Non-pigmented ciliary epithelial cell (primary cell): ENCODE data around the gene ZNF214.

ENCODE experiments used
- DNase-seq: peaks from one replicate; pipeline ENCODE4 v3.0.0-alpha.2; 2010; ENCODE audit warnings: low read depth

ZNF214 gene

GRCh38 chr11:7020183-7020917 lies at the start of gene ZNF214, which contains the start of gene NLRP14:
ZNF214 (minus strand) TSS chr11:7020346; CDS start chr11:7002835, 17,511 bp downstream.
NLRP14 (plus strand) TSS chr11:7020479; CDS start chr11:7038587, 18,108 bp downstream.
- peak; percentile 68 for DNase-seq

GRCh38 chr11:7062534-7062933 lies 42.4 kb upstream of the ZNF214 start:
- DNase-seq: no peak

- no peak for DNase-seq
These were observed 40.7 kb upstream of the ZNF214 start for GRCh38 chr11:7060868-7061267.

GRCh38 chr11:7057641-7058040 lies 37.5 kb upstream of the ZNF214 start:
- no peak for DNase-seq

GRCh38 chr11:7056828-7057513 lies 36.8 kb upstream of the ZNF214 start:
- no peak for DNase-seq

- DNase-seq: no peak
These were observed 30.0 kb upstream of the ZNF214 start for GRCh38 chr11:7050191-7050590.

GRCh38 chr11:7046474-7047175 lies 26.5 kb upstream of the ZNF214 start:
- no peak for DNase-seq

GRCh38 chr11:7034019-7034418 lies 13.9 kb upstream of the ZNF214 start:
- DNase-seq: no peak

- no peak for DNase-seq
These were observed 12.5 kb upstream of the ZNF214 start for GRCh38 chr11:7032692-7033091.

- DNase-seq: no peak
These were observed 11.3 kb upstream of the ZNF214 start for GRCh38 chr11:7031471-7031871.

- DNase-seq: no peak
These were observed 10.7 kb upstream of the ZNF214 start for GRCh38 chr11:7030836-7031235.

GRCh38 chr11:7028141-7028540 lies 8.0 kb upstream of the ZNF214 start:
- no peak for DNase-seq

- no peak for DNase-seq
These were observed 1.2 kb upstream of the ZNF214 start for GRCh38 chr11:7021318-7021717.

- DNase-seq: no peak
These were observed 505 bp downstream of the ZNF214 start for GRCh38 chr11:7019500-7020182.

GRCh38 chr11:7016011-7016410 lies 4.1 kb downstream of the ZNF214 start:
- DNase-seq: no peak

- DNase-seq: no peak
These were observed 6.0 kb downstream of the ZNF214 start for GRCh38 chr11:7014118-7014517.

- DNase-seq: no peak
These were observed 15.7 kb downstream of the ZNF214 start for GRCh38 chr11:7004482-7004881.

GRCh38 chr11:6995703-6996102 lies 24.4 kb downstream of the ZNF214 start:
- DNase-seq: no peak

- peak; percentile 91 for DNase-seq
These were observed 27.4 kb downstream of the ZNF214 start for GRCh38 chr11:6992457-6993417.

- DNase-seq: no peak
These were observed 28.1 kb downstream of the ZNF214 start for GRCh38 chr11:6992026-6992425.

- no peak for DNase-seq
These were observed 28.9 kb downstream of the ZNF214 start for GRCh38 chr11:6991227-6991626.
